Sigmoid colon (tissue), 7 donors: ENCODE measurements around the gene RHOV. TPM values are rescaled to one million over a fixed set of nuclear protein-coding genes. Genes with fewer than 3 reads are reported as not detected.
A peak's percentile ranks its signal among the peaks of the same experiment; 100 is the strongest.
"Not testable (repeated sequence)": the region's sequence is repeated elsewhere in the genome, so short reads cannot be mapped to it uniquely, and the experiment has no call there.

Experiments used
- DNase-seq: peaks from one replicate; pipeline ENCODE4 v3.0.0-alpha.2; 2019
- H3K27ac ChIP-seq, 4 donors: fragments of 200-600 bp; sonication (generic); one replicate each; pipeline ENCODE4 v1.5.1; 2016 to 2019; ENCODE audit warnings: mild to moderate bottlenecking in 1 of 4
- H3K27me3 ChIP-seq, 3 donors: fragments of 200-600 bp; sonication (generic); one replicate each; pipeline ENCODE4 v1.5.1; 2019; ENCODE audit warnings: mild to moderate bottlenecking in 1 of 3
- H3K36me3 ChIP-seq, 4 donors: fragments of 200-600 bp; sonication (generic); one replicate each; pipeline ENCODE4 v1.5.1; 2016 to 2019
- H3K4me1 ChIP-seq, 4 donors: fragments of 200-600 bp; sonication (generic); one replicate each; pipeline ENCODE4 v1.5.1; 2017 to 2019
- H3K4me3 ChIP-seq, 4 donors: fragments of 200-600 bp; sonication (generic); one replicate each; pipeline ENCODE4 v1.5.1; 2017 to 2019; ENCODE audit warnings: mild to moderate bottlenecking in 2 of 4, moderate library complexity in 1 of 4
- H3K9me3 ChIP-seq, 4 donors: fragments of 200-600 bp in 3 of 4; sonication (generic) in 3 of 4; one replicate each; pipeline versions ENCODE4 v1.5.1 to v1.6.1; 2013 to 2019
- CTCF ChIP-seq, 4 experiments: fragments of 450-650 bp in 3 of 4; fragments of 200-600 bp in 1 of 4; IDR thresholded peaks; one replicate each; pipeline ENCODE4 v1.5.1; 2016 to 2019; ENCODE audit warnings: antibody characterized with exemption in 4 of 4, mild to moderate bottlenecking in 3 of 4, moderate library complexity in 2 of 4
- EP300 ChIP-seq, 4 donors: sonication (generic); formaldehyde crosslinking; IDR thresholded peaks; one replicate each; pipeline ENCODE4 v1.6.1; 2017; ENCODE audit warnings: antibody characterized with exemption in 4 of 4
- POLR2A ChIP-seq, 2 donors: fragments of 450-650 bp; IDR thresholded peaks; one replicate each; pipeline ENCODE4 v1.6.1; 2016; ENCODE audit warnings: antibody characterized with exemption in 2 of 2, mild to moderate bottlenecking in 2 of 2, moderate library complexity in 2 of 2
- POLR2AphosphoS5 ChIP-seq, 4 donors: sonication (generic); formaldehyde crosslinking; IDR thresholded peaks; one replicate each; pipeline ENCODE4 v1.6.1; 2017; ENCODE audit warnings: antibody characterized with exemption in 4 of 4
- WGBS, 2 donors: extraction: QIAGEN DNeasy Blood & Tissue Kit; methylation state at CpG; one replicate each; pipeline ENCODE4 v1.1.7; 2013; 5-methylcytosine and 5-hydroxymethylcytosine counted together
- intact Hi-C: fragments of 100-400 bp; cut with DNase I; formaldehyde crosslinking; loops from one replicate; pipeline ENCODE4 v1.15.1; 2023
- polyA plus RNA-seq, 3 donors: library from polyadenylated mRNA; stranded (reverse); fragments of 200-250 nt; gene quantifications; one replicate each; pipeline ENCODE4 v1.2.3, GENCODE V29; 2013
- total RNA-seq, 4 donors: library from RNA; depleted of rRNA; stranded (reverse); fragments of >200 nt; gene quantifications; one replicate each; pipeline ENCODE4 v1.1.0, GENCODE V29; 2016
- donor health status: healthy with polysubstance abuse.
- donor health status: Bipolar disorder and iron deficiency.
- donor health status: healthy.

Gene RHOV
- total and polyA plus RNA-seq, 7 donors = 4.8 to 8.1 (median 5.2) TPM; not detected in 4

GRCh38 chr15:40870716-40871115 is 3.3 kb downstream of the RHOV start:
- DNase-seq = no peak
- H3K36me3 ChIP-seq = no peaks in the 10 kb centered on the region
- H3K27ac ChIP-seq = no peak overlapping the region
- intact Hi-C loops = no loop called here
- TF ChIP-seq CTCF (IDR thresholded peaks at IDR 0.05) = no peak
- TF ChIP-seq EP300 (IDR thresholded peaks at IDR 0.05) = no peak
- 86 to 90% methylated on average over 1 of the region's 1 CpG for WGBS, 2 donors
- peaks cover 0 to 15% (median 12%) of the 10 kb centered on the region in 4 donors for H3K4me1 ChIP-seq
- H3K27me3 ChIP-seq = peaks cover 0 to 39% (median 22%) of the 10 kb centered on the region in 3 donors
- no peak overlapping the region for H3K4me3 ChIP-seq
- no peaks in the 10 kb centered on the region for H3K9me3 ChIP-seq

GRCh38 chr15:40869686-40870085 is 4.3 kb downstream of the RHOV start:
- Histone ChIP-seq H3K27me3 (peaks cover 0 to 42% (median 23%) of the 10 kb centered on the region in 3 donors), H3K4me3 (no peak overlapping the region), H3K27ac (no peak overlapping the region), H3K4me1 (peaks cover 0 to 15% (median 12%) of the 10 kb centered on the region in 4 donors), H3K9me3 (no peaks in the 10 kb centered on the region), H3K36me3 (no peaks in the 10 kb centered on the region)
- no peak for TF ChIP-seq EP300 (IDR thresholded peaks at IDR 0.05)
- no peak for DNase-seq
- intact Hi-C loops = no loop called here
- 80 to 82% methylated on average over 5 of the region's 5 CpGs for WGBS, 2 donors

- Histone ChIP-seq H3K4me3 (no peak overlapping the region), H3K4me1 (no peaks in the 10 kb centered on the region), H3K27ac (no peak overlapping the region), H3K27me3 (peaks cover 0 to 39% (median 15%) of the 10 kb centered on the region in 3 donors), H3K36me3 (no peaks in the 10 kb centered on the region), H3K9me3 (no peaks in the 10 kb centered on the region)
- TF ChIP-seq POLR2A (IDR thresholded peaks at IDR 0.05) (no peak), POLR2AphosphoS5 (IDR thresholded peaks at IDR 0.05) (no peak)
- intact Hi-C loops = no loop called here
- no peak for DNase-seq
- WGBS, 2 donors = 97% methylated on average over 4 of the region's 4 CpGs
Observed at GRCh38 chr15:40867199-40867598, 6.8 kb downstream of the RHOV start.

- 23 to 61% methylated on average over 4 of the region's 4 CpGs for WGBS, 2 donors
- no peak for TF ChIP-seq POLR2AphosphoS5 (IDR thresholded peaks at IDR 0.05)
- no peak for TF ChIP-seq CTCF (IDR thresholded peaks at IDR 0.05)
- no peak for TF ChIP-seq POLR2A (IDR thresholded peaks at IDR 0.05)
- no peak for TF ChIP-seq EP300 (IDR thresholded peaks at IDR 0.05)
- H3K36me3 ChIP-seq = no peaks in the 10 kb centered on the region
- H3K9me3 ChIP-seq = no peaks in the 10 kb centered on the region
- DNase-seq = no peak
- H3K4me1 ChIP-seq = no peaks in the 10 kb centered on the region
- intact Hi-C loops = no loop called here
- no peak overlapping the region for H3K27ac ChIP-seq
- peaks cover 0 to 38% (median 14%) of the 10 kb centered on the region in 3 donors for H3K27me3 ChIP-seq
- H3K4me3 ChIP-seq = no peak overlapping the region
Observed at GRCh38 chr15:40863660-40864270, 10.3 kb downstream of the RHOV start.

- DNase-seq, H3K27ac ChIP-seq, H3K36me3 ChIP-seq, H3K4me3 ChIP-seq, H3K4me1 ChIP-seq, H3K9me3 ChIP-seq, intact Hi-C loops: not testable (repeated sequence)
- 57 to 78% methylated on average over 4 of the region's 4 CpGs for WGBS, 2 donors
- peaks cover 0 to 39% (median 17%) of the 10 kb centered on the region in 3 donors for H3K27me3 ChIP-seq
Observed at GRCh38 chr15:40861147-40861546, 12.9 kb downstream of the RHOV start.

- no peak for TF ChIP-seq POLR2A (IDR thresholded peaks at IDR 0.05)
- TF ChIP-seq POLR2AphosphoS5 (IDR thresholded peaks at IDR 0.05) = no peak
- TF ChIP-seq CTCF (IDR thresholded peaks at IDR 0.05) = peak in 3 of 4 experiments; percentile 30 to 55 (median 53)
- TF ChIP-seq EP300 (IDR thresholded peaks at IDR 0.05) = no peak
- Histone ChIP-seq H3K9me3 (no peaks in the 10 kb centered on the region), H3K27me3 (peaks cover 0 to 36% (median 13%) of the 10 kb centered on the region in 3 donors), H3K36me3 (no peaks in the 10 kb centered on the region), H3K4me1 (peaks cover 0 to 8% (median 3%) of the 10 kb centered on the region in 4 donors), H3K4me3 (no peak overlapping the region), H3K27ac (no peak overlapping the region)
- intact Hi-C loops = no loop called here
- 35 to 44% methylated on average over 18 of the region's 18 CpGs for WGBS, 2 donors
- DNase-seq = no peak
Observed at GRCh38 chr15:40859206-40859851, 14.7 kb downstream of the RHOV start.
